Tibial artery (tissue), 4 donors: ENCODE data around the gene DNAJB8.

Experiments
- DNase-seq, 2 donors: peaks; one replicate each; pipeline ENCODE4 v3.0.0-alpha.2; 2019
- H3K27ac ChIP-seq, 2 donors: fragments of 200-600 bp; sonication (generic) in 1 of 2; 1 replicate in 1 of 2; 2 replicates in 1 of 2; pipeline ENCODE4 v1.5.1; 2018 to 2019; ENCODE audit warnings: mild to moderate bottlenecking in 1 of 2
- H3K27me3 ChIP-seq, 2 donors: fragments of 200-600 bp; sonication (generic) in 1 of 2; one replicate each; pipeline versions ENCODE4 v1.5.1 to v1.6.0; 2016 to 2019
- H3K36me3 ChIP-seq, 3 donors: fragments of 200-600 bp; sonication (generic) in 2 of 3; one replicate each; pipeline ENCODE4 v1.5.1; 2016 to 2019; ENCODE audit warnings: mild to moderate bottlenecking in 2 of 3
- H3K4me1 ChIP-seq, 4 donors: fragments of 200-600 bp; sonication (generic) in 2 of 4; 1 replicate in 3 of 4; 2 replicates in 1 of 4; pipeline ENCODE4 v1.5.1; 2016 to 2019
- H3K4me3 ChIP-seq, 2 donors: fragments of 200-600 bp; sonication (generic) in 1 of 2; 1 replicate in 1 of 2; 2 replicates in 1 of 2; pipeline ENCODE4 v1.5.1; 2018 to 2019; ENCODE audit warnings: mild to moderate bottlenecking in 2 of 2
- H3K9me3 ChIP-seq, 3 donors: fragments of 200-600 bp; sonication (generic) in 1 of 3; one replicate each; pipeline ENCODE4 v1.5.1; 2016 to 2019
- intact Hi-C: fragments of 100-400 bp; cut with DNase I; formaldehyde crosslinking; loops from one replicate; pipeline ENCODE4 v1.15.0; 2023; ENCODE audit warnings: low total_unique reads
- TF ChIP-seq, protein P1 (sequence below), 2 experiments: fragments of 200-600 bp in 1 of 2; fragments of 450-650 bp in 1 of 2; IDR thresholded peaks; one replicate each; pipeline ENCODE4 v1.5.1; 2017 to 2019; ENCODE audit warnings: antibody characterized with exemption in 2 of 2, mild to moderate bottlenecking in 1 of 2, moderate library complexity in 1 of 2

DNAJB8 gene

DNA sequence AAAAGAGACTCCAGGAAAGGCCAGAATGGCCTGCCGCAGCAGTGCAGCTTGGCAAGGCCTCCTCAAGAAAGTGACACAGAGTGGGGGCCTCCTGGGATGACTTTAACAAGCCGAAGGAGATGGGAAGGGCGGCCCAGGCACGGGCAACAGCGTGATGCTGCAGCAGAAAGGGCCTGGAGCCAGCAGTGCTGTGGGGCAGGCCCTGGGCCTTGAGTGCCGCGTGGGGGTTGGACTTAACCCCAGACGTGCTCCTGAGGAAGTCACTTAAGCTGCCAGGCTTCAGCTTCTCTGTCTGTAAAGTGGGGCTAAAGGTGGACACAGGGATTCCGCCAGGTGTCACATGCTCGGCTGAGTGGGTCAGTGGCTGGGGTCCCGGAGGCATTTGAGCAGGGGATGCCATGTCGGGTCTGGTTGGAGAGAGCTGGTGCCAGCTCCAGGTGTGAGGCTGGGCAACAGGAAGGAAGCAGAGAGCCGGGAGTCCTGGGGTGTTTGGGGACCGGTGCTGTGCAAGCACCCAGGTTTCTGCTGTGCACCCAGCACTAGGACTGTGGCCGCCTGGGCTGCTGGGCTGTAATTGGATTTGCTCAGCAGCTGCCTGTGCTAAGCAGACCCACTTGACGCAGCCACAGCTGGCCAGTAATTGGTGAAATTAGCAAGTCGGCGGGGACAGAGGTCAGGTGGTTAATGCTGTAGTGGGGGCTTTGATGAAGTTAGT lies 7.8 kb downstream of the DNAJB8 start:
- H3K4me3 ChIP-seq: no peak overlapping the region
- no peak overlapping the region for H3K27ac ChIP-seq
- intact Hi-C loops: no loop called here
- no peaks in the 10 kb centered on the region for H3K36me3 ChIP-seq
- H3K27me3 ChIP-seq: peaks cover 0 to 38% of the 10 kb centered on the region in 2 donors
- DNase-seq: no peak
- no peaks in the 10 kb centered on the region for H3K9me3 ChIP-seq
- H3K4me1 ChIP-seq: no peaks in the 10 kb centered on the region
- TF ChIP-seq, protein P1, sequence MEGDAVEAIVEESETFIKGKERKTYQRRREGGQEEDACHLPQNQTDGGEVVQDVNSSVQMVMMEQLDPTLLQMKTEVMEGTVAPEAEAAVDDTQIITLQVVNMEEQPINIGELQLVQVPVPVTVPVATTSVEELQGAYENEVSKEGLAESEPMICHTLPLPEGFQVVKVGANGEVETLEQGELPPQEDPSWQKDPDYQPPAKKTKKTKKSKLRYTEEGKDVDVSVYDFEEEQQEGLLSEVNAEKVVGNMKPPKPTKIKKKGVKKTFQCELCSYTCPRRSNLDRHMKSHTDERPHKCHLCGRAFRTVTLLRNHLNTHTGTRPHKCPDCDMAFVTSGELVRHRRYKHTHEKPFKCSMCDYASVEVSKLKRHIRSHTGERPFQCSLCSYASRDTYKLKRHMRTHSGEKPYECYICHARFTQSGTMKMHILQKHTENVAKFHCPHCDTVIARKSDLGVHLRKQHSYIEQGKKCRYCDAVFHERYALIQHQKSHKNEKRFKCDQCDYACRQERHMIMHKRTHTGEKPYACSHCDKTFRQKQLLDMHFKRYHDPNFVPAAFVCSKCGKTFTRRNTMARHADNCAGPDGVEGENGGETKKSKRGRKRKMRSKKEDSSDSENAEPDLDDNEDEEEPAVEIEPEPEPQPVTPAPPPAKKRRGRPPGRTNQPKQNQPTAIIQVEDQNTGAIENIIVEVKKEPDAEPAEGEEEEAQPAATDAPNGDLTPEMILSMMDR (IDR thresholded peaks at IDR 0.05): no peak

DNA sequence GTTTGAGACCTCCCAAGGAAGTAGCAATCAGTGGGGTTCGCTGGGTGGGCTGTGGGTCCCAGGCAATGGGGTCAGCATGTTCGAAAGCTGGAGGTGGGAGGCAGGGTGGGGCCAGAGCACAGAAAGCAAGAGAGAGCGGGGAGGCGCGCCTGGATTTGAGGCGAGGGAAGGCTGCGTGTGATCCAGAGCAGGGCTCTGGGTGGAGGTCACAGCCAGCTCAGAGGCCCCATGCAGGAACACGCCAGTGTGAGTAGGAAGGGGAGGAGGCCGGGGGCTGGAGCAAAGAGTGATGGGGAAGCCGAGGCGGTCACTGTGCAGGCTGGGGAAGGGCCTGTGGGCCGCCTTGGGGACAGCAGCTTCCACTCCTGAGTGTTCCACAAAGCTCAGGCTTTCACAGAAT lies 8.8 kb downstream of the DNAJB8 start:
- Histone ChIP-seq H3K4me3 (no peak overlapping the region), H3K36me3 (no peaks in the 10 kb centered on the region), H3K27ac (no peak overlapping the region), H3K4me1 (no peaks in the 10 kb centered on the region), H3K9me3 (no peaks in the 10 kb centered on the region), H3K27me3 (peaks cover 0 to 36% of the 10 kb centered on the region in 2 donors)
- DNase-seq: no peak
- TF ChIP-seq, protein P1 (IDR thresholded peaks at IDR 0.05): no peak
- intact Hi-C loops: no loop called here

DNA sequence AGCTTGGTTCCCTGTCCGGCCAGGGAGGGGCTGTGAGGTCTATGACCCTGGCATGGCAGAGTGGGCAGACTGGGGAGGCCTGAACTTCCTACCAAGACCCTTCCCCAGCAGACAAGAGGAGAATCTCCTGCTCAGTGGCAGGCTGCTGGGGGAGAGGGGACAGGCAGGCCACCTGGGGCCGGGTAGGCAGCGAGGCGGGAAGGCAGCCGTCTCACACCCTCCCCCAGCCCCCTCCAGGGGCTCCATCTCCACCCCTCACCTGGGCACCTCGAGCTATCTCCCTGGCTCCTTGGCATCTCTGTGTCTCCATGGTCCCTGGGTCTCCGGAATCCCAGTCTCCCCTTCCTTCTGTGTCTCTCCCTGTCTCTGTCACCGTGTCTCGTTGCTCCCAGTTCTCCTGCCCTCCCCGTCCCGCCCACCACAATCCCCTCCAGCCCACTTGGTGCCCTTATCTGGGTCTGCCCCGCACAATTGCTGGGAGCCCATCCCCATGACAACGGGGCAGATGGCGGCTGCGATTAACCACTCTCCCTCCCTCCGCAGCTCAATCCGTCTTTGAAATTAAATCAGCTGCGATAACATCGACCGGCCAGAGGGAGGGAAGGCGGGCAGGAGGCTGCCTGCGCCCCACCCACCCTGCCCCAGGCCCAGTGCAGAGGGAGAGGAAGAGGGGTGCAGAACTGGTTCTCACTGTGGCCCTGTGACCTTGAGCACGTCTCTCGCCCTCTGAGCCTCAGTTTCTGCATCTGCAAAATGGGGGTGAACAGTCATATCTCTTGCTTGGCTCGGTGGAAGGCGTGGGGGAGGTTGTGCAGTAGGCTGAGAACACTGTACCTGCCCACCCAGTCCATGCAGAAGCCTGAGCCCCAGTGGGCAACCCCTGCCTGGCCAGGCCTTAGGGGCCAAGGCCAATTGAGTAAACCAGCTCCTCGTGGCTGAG lies 9.6 kb downstream of the DNAJB8 start:
- Histone ChIP-seq H3K27ac (no peak overlapping the region), H3K4me3 (no peak overlapping the region), H3K9me3 (no peaks in the 10 kb centered on the region), H3K36me3 (no peaks in the 10 kb centered on the region), H3K27me3 (peaks cover 0 to 42% of the 10 kb centered on the region in 2 donors), H3K4me1 (no peaks in the 10 kb centered on the region)
- intact Hi-C loops: no loop called here
- TF ChIP-seq, protein P1 (IDR thresholded peaks at IDR 0.05): no peak
- no peak for DNase-seq

DNA sequence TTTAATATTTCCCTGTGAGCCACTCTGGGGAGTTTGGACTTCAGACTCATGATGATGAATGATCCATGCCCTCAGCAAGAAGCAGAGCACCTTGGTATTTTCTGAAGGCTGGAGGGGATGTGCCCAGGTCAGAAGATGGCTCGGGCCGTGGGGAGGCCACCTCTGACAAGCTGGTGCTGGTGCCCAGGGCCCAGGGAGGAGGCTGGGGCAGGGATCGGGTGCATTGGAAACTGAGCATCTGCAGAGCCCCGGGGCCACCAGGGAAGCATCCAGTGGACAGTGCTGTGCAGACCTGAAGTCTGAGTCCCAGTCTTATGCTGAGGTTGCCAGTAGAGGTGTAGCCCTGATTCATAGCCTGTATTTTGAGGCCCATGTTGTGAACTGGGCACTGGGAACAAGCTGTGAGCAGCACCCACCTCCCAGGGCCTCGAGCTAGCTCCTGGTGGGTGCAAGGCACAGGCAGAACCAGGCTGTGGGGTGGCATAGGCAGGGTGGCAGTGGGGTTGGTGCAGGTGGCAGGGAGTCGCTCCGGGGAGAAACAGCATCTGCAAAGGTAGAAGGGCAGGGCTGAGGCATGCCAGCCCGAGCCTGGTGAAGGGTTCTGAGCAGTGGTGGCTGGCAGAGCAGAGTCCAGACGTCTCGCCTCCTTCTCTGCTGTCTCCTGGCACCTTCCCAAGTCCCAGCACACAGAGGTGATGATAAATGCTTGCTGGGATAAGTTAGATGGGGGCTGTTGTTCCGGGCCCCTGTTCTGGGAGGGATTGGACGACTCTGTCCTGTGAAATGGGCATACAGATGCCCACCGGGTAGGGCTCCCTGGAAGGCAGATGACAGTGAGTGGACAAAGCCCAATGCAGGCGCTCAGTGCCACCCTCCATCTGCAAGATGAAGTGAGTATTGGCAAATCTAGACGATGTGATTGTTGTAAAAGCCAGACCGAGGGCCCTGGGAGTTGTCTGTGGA lies 10.6 kb downstream of the DNAJB8 start:
- no peaks in the 10 kb centered on the region for H3K4me1 ChIP-seq
- H3K4me3 ChIP-seq: no peak overlapping the region
- TF ChIP-seq, protein P1 (IDR thresholded peaks at IDR 0.05): no peak
- intact Hi-C loops: no loop called here
- H3K27me3 ChIP-seq: peaks cover 0 to 42% of the 10 kb centered on the region in 2 donors
- no peak for DNase-seq
- no peaks in the 10 kb centered on the region for H3K36me3 ChIP-seq
- H3K9me3 ChIP-seq: no peaks in the 10 kb centered on the region
- H3K27ac ChIP-seq: no peak overlapping the region

DNA sequence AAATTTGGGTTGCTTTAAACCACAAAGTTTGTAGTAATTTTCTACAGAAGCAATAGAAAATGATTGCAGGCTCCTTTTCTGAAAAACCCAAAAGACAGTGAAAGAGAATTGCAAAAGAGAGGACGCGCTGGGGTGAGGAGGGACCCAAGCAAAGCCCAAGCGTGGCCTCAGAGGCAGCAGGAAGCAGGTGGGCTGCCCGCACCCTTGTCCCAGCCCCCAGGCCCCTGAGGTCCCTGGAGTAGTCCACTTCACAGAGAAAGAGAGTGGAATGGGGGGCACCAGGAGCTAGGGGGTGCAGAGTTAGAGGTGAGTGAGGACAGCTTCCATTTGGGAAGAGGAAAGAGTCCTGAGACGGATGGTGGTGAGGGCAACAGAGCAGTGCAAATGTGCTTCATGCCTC lies 11.6 kb downstream of the DNAJB8 start:
- Histone ChIP-seq H3K4me3 (no peak overlapping the region), H3K36me3 (no peaks in the 10 kb centered on the region), H3K9me3 (no peaks in the 10 kb centered on the region), H3K27ac (no peak overlapping the region), H3K27me3 (peaks cover 0 to 42% of the 10 kb centered on the region in 2 donors), H3K4me1 (no peaks in the 10 kb centered on the region)
- intact Hi-C loops: no loop called here
- TF ChIP-seq, protein P1 (IDR thresholded peaks at IDR 0.05): no peak
- DNase-seq: no peak
